ENCODE results near the gene CBX6. TPM values are rescaled to one million over a fixed set of nuclear protein-coding genes. Genes with fewer than 3 reads are reported as not detected.
A peak's percentile ranks its signal among the peaks of the same experiment; 100 is the strongest.

The CBX6 gene
- polyA plus RNA-seq, 1 donor (not counting 4 experiments of a cell fraction or from before 2014, with no cell fraction given) = 4.1 TPM

- dilution Hi-C loops (cut with MboI; ENCODE audit: extremely low pct_ligation_motif_present, low sequenced_read_pairs) = no loop called here
- no peaks in the 10 kb centered on the region for H4K20me1 ChIP-seq (ENCODE audit: control insufficient read depth, extremely low read depth, insufficient read depth, low read length)
Observed at GRCh38 chr22:38872831-38873248, 824 bp upstream of the CBX6 start.

DNA sequence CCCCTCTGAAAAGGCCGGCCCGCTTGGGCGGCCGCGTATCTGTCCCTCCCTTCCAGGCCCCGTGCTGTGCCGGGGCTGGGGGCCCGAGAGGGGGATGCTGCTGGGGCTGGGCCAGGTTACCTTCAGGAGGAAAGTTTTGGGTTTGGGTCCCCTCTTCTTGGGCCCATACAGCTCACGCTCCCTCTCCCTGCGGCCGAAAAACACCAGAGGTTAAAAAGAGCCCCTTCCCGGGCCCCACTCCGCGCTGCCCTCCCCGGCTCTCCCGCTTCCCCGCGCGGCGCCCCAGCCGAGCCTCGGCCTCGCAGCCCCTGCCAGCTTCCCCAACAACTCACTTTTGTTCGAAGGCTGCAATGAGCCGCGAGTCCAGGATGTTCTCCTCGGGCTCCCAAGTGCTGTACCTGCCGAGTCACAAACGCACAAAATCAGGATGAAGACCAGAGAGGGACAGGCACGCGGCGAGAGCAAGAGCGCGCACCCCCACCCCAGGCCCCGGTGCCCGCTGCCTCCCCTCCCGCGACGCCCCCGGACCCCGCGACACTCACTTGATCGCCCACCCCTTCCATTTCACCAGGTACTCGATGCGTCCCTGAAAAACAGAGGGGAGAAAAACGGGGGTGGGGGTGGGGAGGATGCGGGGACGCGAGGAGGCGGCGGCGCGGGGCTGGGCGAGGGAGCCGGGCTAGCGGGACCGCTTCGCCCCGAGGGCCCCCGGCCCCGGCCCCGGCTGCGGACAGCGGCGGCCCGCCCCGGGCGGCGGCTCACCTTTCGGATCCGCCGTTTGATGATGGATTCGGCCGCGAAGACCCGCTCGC, 450 bp downstream of the CBX6 start:
- H3K79me2 ChIP-seq (ENCODE audit: control insufficient read depth, insufficient read depth, low read length) = no peaks in the 10 kb centered on the region
- peak overlapping the region; percentile 68 for H3K4me2 ChIP-seq (ENCODE audit: control insufficient read depth, extremely low read depth, insufficient read depth, low read depth, low read length)
- peak overlapping the region; percentile 58 to 81 (median 74) for H3K4me3 ChIP-seq (ENCODE audit: control insufficient read depth in 2 of 3, extremely low read depth in 1 of 3, insufficient read depth in 2 of 3, low read depth in 1 of 3, low read length in 3 of 3)
- no peaks in the 10 kb centered on the region for H4K20me1 ChIP-seq (ENCODE audit: control insufficient read depth, extremely low read depth, insufficient read depth, low read length)
- H3K9ac ChIP-seq (ENCODE audit: control insufficient read depth, extremely low read depth, insufficient read depth, low read length) = peak overlapping the region; percentile 72
- peaks cover 0 to 2% of the 10 kb centered on the region in 2 experiments for H3K36me3 ChIP-seq (ENCODE audit: control insufficient read depth in 2 of 2, extremely low read depth in 1 of 2, insufficient read depth in 2 of 2, low read length in 2 of 2)
- DNase-seq (ENCODE audit: low read depth, low spot score) (no peak), FAIRE-seq (no peak)
- TF ChIP-seq, protein P1, sequence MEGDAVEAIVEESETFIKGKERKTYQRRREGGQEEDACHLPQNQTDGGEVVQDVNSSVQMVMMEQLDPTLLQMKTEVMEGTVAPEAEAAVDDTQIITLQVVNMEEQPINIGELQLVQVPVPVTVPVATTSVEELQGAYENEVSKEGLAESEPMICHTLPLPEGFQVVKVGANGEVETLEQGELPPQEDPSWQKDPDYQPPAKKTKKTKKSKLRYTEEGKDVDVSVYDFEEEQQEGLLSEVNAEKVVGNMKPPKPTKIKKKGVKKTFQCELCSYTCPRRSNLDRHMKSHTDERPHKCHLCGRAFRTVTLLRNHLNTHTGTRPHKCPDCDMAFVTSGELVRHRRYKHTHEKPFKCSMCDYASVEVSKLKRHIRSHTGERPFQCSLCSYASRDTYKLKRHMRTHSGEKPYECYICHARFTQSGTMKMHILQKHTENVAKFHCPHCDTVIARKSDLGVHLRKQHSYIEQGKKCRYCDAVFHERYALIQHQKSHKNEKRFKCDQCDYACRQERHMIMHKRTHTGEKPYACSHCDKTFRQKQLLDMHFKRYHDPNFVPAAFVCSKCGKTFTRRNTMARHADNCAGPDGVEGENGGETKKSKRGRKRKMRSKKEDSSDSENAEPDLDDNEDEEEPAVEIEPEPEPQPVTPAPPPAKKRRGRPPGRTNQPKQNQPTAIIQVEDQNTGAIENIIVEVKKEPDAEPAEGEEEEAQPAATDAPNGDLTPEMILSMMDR (optimal IDR thresholded peaks at IDR 0.05 in 1 of 3, IDR thresholded peaks at IDR 0.05 in 1 of 3, conservative IDR thresholded peaks at IDR 0.05 in 1 of 3; ENCODE audit: extremely low read depth in 1 of 3, insufficient read depth in 2 of 3, low read length in 3 of 3) = no peak
- no peak for TF ChIP-seq EZH2 (IDR thresholded peaks at IDR 0.05; ENCODE audit: low read length)
- H3K27me3 ChIP-seq (ENCODE audit: control insufficient read depth, extremely low read depth, insufficient read depth, low read length) = peaks cover 20% of the 10 kb centered on the region
- H3K9me1 ChIP-seq (ENCODE audit: control insufficient read depth, extremely low read depth, insufficient read depth, low read length) = no peaks in the 10 kb centered on the region
- no peaks in the 10 kb centered on the region for H3K9me3 ChIP-seq (ENCODE audit: control insufficient read depth, low read depth, low read length)
- H3K4me1 ChIP-seq (ENCODE audit: control insufficient read depth, extremely low read depth, insufficient read depth, low read length) = peaks cover 27% of the 10 kb centered on the region
- H3K27ac ChIP-seq (ENCODE audit: control insufficient read depth, insufficient read depth, low read length) = peak overlapping the region; percentile 14
- peak overlapping the region; percentile 70 for H2AFZ ChIP-seq (ENCODE audit: control insufficient read depth, low read length)
- dilution Hi-C loops (cut with MboI; ENCODE audit: extremely low pct_ligation_motif_present, low sequenced_read_pairs) = no loop called here

More at GRCh38 chr22:38872831-38873248, 824 bp upstream of the CBX6 start:
- Histone ChIP-seq H3K4me3 (ENCODE audit: control insufficient read depth in 2 of 3, extremely low read depth in 1 of 3, insufficient read depth in 2 of 3, low read depth in 1 of 3, low read length in 3 of 3) (peak overlapping the region; percentile 58 to 74 (median 69)), H3K27ac (ENCODE audit: control insufficient read depth, insufficient read depth, low read length) (no peak overlapping the region), H3K27me3 (ENCODE audit: control insufficient read depth, extremely low read depth, insufficient read depth, low read length) (peaks cover 20% of the 10 kb centered on the region), H3K9me1 (ENCODE audit: control insufficient read depth, extremely low read depth, insufficient read depth, low read length) (no peaks in the 10 kb centered on the region), H3K9me3 (ENCODE audit: control insufficient read depth, low read depth, low read length) (no peaks in the 10 kb centered on the region), H2AFZ (ENCODE audit: control insufficient read depth, low read length) (peak overlapping the region; percentile 78), H3K79me2 (ENCODE audit: control insufficient read depth, insufficient read depth, low read length) (no peaks in the 10 kb centered on the region), H3K36me3 (ENCODE audit: control insufficient read depth in 2 of 2, extremely low read depth in 1 of 2, insufficient read depth in 2 of 2, low read length in 2 of 2) (peaks cover 0 to 2% of the 10 kb centered on the region in 2 experiments), H3K4me1 (ENCODE audit: control insufficient read depth, extremely low read depth, insufficient read depth, low read length) (peaks cover 27% of the 10 kb centered on the region), H3K9ac (ENCODE audit: control insufficient read depth, extremely low read depth, insufficient read depth, low read length) (peak overlapping the region; percentile 72), H3K4me2 (ENCODE audit: control insufficient read depth, extremely low read depth, insufficient read depth, low read depth, low read length) (peak overlapping the region; percentile 97)
- FAIRE-seq (no peak), DNase-seq (ENCODE audit: low read depth, low spot score) (no peak)
- TF ChIP-seq EZH2 (IDR thresholded peaks at IDR 0.05; ENCODE audit: low read length) = peak; percentile 25
- TF ChIP-seq, protein P1 (optimal IDR thresholded peaks at IDR 0.05 in 1 of 3, IDR thresholded peaks at IDR 0.05 in 1 of 3, conservative IDR thresholded peaks at IDR 0.05 in 1 of 3; ENCODE audit: extremely low read depth in 1 of 3, insufficient read depth in 2 of 3, low read length in 3 of 3) = no peak
